HG03457 (cell line): Measurements from ENCODE around the gene CPN1.
"Not testable (repeated sequence)": the region's sequence is repeated elsewhere in the genome, so short reads cannot be mapped to it uniquely, and the experiment has no call there.

Experiments used
- ATAC-seq: cut with Tn5 transposase; IDR thresholded peaks from one replicate; pipeline ENCODE4 v1.9.1; 2021; ENCODE audit warnings: moderate number of reproducible peaks; ENCODE audit not compliant: unreplicated experiment

Gene CPN1

GRCh38 chr10:100082276-100082675, 607 bp upstream of the CPN1 start:
- ATAC-seq: not testable (repeated sequence)

- ATAC-seq: no peak
These were observed 4.9 kb downstream of the CPN1 start for GRCh38 chr10:100076750-100077149.

GRCh38 chr10:100075426-100076220, 6.0 kb downstream of the CPN1 start:
- no peak for ATAC-seq

GRCh38 chr10:100072514-100072913, 9.2 kb downstream of the CPN1 start:
- no peak for ATAC-seq

GRCh38 chr10:100071529-100071928, 10.1 kb downstream of the CPN1 start:
- no peak for ATAC-seq

GRCh38 chr10:100067466-100067865, 14.2 kb downstream of the CPN1 start:
- ATAC-seq: no peak

GRCh38 chr10:100065084-100065660, 16.5 kb downstream of the CPN1 start:
- no peak for ATAC-seq

GRCh38 chr10:100061401-100061800, 20.3 kb downstream of the CPN1 start:
- ATAC-seq: no peak

GRCh38 chr10:100057948-100058347, 23.7 kb downstream of the CPN1 start:
- no peak for ATAC-seq

GRCh38 chr10:100053686-100054460, 27.8 kb downstream of the CPN1 start:
- ATAC-seq: no peak

GRCh38 chr10:100046021-100046486, 35.6 kb downstream of the CPN1 start:
- no peak for ATAC-seq

- ATAC-seq: no peak
These were observed 36.1 kb downstream of the CPN1 start for GRCh38 chr10:100045592-100045991.

GRCh38 chr10:100043796-100044195, 37.9 kb downstream of the CPN1 start:
- no peak for ATAC-seq

GRCh38 chr10:100043344-100043743, 38.3 kb downstream of the CPN1 start:
- ATAC-seq: no peak

- ATAC-seq: no peak
These were observed 40.2 kb downstream of the CPN1 start for GRCh38 chr10:100041306-100042002.

- no peak for ATAC-seq
These were observed 43.1 kb downstream of the CPN1 start for GRCh38 chr10:100038561-100039071.

GRCh38 chr10:100037758-100038315, 43.8 kb downstream of the CPN1 start:
- no peak for ATAC-seq

- no peak for ATAC-seq
These were observed 44.8 kb downstream of the CPN1 start for GRCh38 chr10:100036850-100037249.

GRCh38 chr10:100033766-100034418, 47.8 kb downstream of the CPN1 start:
- ATAC-seq: no peak

GRCh38 chr10:100027416-100027815, 54.3 kb downstream of the CPN1 start:
- ATAC-seq: no peak
